IPS-NIHi11 (cell line): ENCODE data around the gene MSN.
"Not testable (repeated sequence)": the region's sequence is repeated elsewhere in the genome, so short reads cannot be mapped to it uniquely, and the experiment has no call there.

ENCODE experiments used
- DNase-seq: peaks from one replicate; pipeline ENCODE4 v3.0.0; 2012; ENCODE audit warnings: mixed read lengths, low spot score

MSN gene

GRCh38 chrX:65667503-65668376, at the start of gene MSN:
TSS of gene MSN (plus strand) at chrX:65667654. CDS start at chrX:65667842, 188 bp downstream.
- DNase-seq: peak; percentile 71

- peak; percentile 7 for DNase-seq
Measured at GRCh38 chrX:65620096-65620705, 47.3 kb upstream of the MSN start.

- no peak for DNase-seq
Measured at GRCh38 chrX:65630771-65631170, 36.7 kb upstream of the MSN start.

- DNase-seq: no peak
Measured at GRCh38 chrX:65633826-65634225, 33.6 kb upstream of the MSN start.

- DNase-seq: no peak
Measured at GRCh38 chrX:65634732-65635131, 32.7 kb upstream of the MSN start.

GRCh38 chrX:65635378-65635777, 32.1 kb upstream of the MSN start:
- no peak for DNase-seq

GRCh38 chrX:65635822-65636221, 31.6 kb upstream of the MSN start:
- DNase-seq: no peak

- not testable (repeated sequence) for DNase-seq
Measured at GRCh38 chrX:65636261-65636660, 31.2 kb upstream of the MSN start.

GRCh38 chrX:65637335-65637734, 30.1 kb upstream of the MSN start:
- DNase-seq: no peak

- no peak for DNase-seq
Measured at GRCh38 chrX:65642914-65643491, 24.5 kb upstream of the MSN start.

- DNase-seq: no peak
Measured at GRCh38 chrX:65643531-65644052, 23.9 kb upstream of the MSN start.

- DNase-seq: peak; percentile 36
Measured at GRCh38 chrX:65644621-65645289, 22.7 kb upstream of the MSN start.

GRCh38 chrX:65647801-65648200, 19.7 kb upstream of the MSN start:
- no peak for DNase-seq

- no peak for DNase-seq
Measured at GRCh38 chrX:65652098-65652497, 15.4 kb upstream of the MSN start.

GRCh38 chrX:65657009-65657441, 10.4 kb upstream of the MSN start:
- DNase-seq: not testable (repeated sequence)

GRCh38 chrX:65657659-65658058, 9.8 kb upstream of the MSN start:
- no peak for DNase-seq

GRCh38 chrX:65658229-65658628, 9.2 kb upstream of the MSN start:
- no peak for DNase-seq

GRCh38 chrX:65667157-65667502, 324 bp upstream of the MSN start:
- DNase-seq: no peak

- DNase-seq: peak; percentile 26
Measured at GRCh38 chrX:65668377-65669310, 1.2 kb downstream of the MSN start.

- DNase-seq: no peak
Measured at GRCh38 chrX:65671286-65671685, 3.8 kb downstream of the MSN start.

- no peak for DNase-seq
Measured at GRCh38 chrX:65671966-65672365, 4.5 kb downstream of the MSN start.
